ENCODE results near the gene C10orf88. TPM values are rescaled to one million over a fixed set of nuclear protein-coding genes. Genes with fewer than 3 reads are reported as not detected.
"Not testable (repeated sequence)": the region's sequence is repeated elsewhere in the genome, so short reads cannot be mapped to it uniquely, and the experiment has no call there.

C10orf88 gene
- total RNA-seq, 2 donors from 2014 or later, result 12.7 to 16.0 TPM

DNA sequence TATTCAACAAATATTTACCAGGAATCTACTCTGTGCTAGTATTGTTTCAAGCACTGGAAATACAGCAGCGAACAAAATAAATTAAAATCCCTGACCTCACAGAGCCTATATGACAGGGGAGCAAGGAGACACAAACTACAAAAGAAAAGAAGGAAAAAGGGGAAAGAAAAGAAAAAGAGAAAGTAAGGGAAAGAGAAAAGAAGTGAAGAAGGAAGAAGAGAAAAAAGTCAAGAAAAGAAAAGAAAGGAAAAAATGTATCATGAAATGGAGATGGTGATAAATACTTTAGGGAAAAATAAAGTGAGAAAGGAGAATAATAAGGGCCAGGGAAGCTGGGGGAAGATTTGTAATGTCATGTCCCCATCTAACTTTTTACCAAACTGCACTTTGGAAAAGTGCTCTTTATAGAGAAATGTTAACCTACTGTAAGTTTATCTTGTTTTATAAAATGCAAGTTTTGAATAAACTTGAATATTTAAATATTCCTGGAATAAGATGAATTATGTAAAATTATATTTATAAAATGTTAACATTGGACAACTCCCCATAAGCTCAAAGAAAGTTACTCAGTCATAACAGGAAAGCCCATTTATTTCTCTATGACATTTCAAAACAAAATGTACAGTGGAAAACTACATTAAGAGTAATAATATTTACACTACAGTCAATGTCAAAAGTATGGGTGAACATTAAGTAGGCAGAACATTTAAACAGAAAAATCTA lies 14.7 kb downstream of the C10orf88 start:
- Mint-ChIP-seq H3K9me3 (no peaks in the 10 kb centered on the region), H3K4me1 (ENCODE audit: low read depth in 2 of 2) (no peaks in the 10 kb centered on the region), H3K36me3 (peaks cover 14% of the 10 kb centered on the region), H3K27ac (no peak overlapping the region), H3K4me3 (no peak overlapping the region), H3K27me3 (no peaks in the 10 kb centered on the region)
- no peak for DNase-seq (ENCODE audit: low spot score)
- ATAC-seq, result no peak

DNA sequence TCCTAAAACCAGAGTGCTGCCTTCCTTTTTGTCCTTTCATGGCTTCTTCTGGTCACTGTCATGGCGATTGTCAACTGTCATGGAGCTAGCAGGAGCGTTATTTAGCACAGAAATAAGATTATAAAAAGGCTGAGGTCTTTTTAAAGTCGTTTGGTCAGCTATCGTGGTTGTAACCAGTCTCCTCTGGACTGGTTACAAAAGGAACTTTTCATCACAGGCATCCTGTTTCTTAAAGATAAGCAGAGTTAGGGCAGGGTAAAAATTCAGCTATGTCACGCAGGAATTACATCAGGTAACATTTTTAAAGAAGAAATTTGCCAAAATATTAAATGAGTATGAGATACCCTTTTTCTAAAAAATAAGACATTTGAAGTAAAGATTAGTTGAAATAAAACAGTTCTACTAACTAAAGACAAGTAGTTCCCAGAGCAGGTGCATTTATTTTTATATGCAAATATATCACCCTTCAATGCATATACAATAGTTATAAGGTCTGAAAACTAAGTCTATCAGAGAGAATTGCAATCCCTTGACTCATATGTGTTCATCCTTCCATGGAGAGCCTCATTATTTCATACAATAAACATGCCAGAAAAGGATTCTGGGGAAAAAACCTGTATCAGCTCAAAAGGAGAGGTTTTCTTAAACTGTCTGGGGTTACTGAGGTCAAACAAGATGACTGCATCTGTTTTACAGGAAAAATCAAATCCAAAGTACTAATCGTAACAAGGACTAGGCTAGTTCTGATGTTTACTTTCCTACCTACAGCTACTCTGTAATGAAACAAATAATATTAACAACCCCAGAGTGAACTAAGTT lies 22.7 kb downstream of the C10orf88 start:
- DNase-seq (ENCODE audit: low spot score) (no peak), ATAC-seq (no peak)
- Mint-ChIP-seq H3K9me3 (no peaks in the 10 kb centered on the region), H3K4me1 (ENCODE audit: low read depth in 2 of 2) (peaks cover 0 to 5% of the 10 kb centered on the region in 2 donors), H3K27me3 (no peaks in the 10 kb centered on the region), H3K4me3 (no peak overlapping the region), H3K27ac (no peak overlapping the region), H3K36me3 (peaks cover 2% of the 10 kb centered on the region)

DNA sequence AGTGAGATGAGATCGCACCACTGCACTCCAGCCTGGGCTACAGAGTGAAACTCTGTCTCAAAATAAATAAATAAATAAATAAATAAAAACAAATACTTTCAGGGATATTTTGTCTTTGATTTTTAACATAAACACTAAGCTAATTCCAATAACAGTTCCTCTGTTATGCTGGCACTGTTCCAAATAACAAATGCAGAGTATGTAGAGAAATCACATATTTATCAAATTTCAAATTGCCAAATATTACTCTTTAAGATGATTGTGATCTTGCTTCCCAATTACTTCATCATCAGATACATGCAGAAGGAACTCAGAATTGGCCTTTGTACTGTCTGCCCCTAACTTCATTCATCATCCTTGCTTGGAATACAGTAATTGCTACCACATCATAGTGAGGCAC lies 23.9 kb downstream of the C10orf88 start:
- H3K27me3 Mint-ChIP-seq, result no peaks in the 10 kb centered on the region
- H3K4me3 Mint-ChIP-seq, result no peak overlapping the region
- no peak for ATAC-seq
- H3K4me1 Mint-ChIP-seq (ENCODE audit: low read depth in 2 of 2), result peaks cover 0 to 5% of the 10 kb centered on the region in 2 donors
- no peaks in the 10 kb centered on the region for H3K9me3 Mint-ChIP-seq
- no peak overlapping the region for H3K27ac Mint-ChIP-seq
- no peaks in the 10 kb centered on the region for H3K36me3 Mint-ChIP-seq
- no peak for DNase-seq (ENCODE audit: low spot score)

DNA sequence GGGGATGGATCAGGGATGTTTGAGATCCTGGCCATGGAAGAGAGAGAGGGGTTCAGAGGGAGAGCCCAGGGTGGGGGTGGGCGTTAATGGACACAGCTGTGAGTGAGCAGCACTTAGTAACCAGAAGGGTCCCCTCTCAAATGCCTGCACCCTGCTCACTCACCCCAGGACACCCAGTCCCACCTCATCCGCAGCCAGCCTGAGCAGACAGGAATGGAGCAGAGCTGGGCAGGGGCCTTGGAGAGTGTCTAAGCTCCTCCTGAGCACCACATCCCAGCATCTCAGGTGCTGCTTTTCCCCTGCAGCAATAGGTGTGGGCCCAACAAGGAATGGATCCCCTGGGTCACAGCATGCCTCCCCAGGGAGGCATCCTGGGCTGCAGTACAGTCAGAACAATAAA lies 38.3 kb downstream of the C10orf88 start:
- Mint-ChIP-seq H3K27ac (no peak overlapping the region), H3K4me3 (no peak overlapping the region)
- ATAC-seq, result peak in 1 of 2 donors; percentile 20

DNA sequence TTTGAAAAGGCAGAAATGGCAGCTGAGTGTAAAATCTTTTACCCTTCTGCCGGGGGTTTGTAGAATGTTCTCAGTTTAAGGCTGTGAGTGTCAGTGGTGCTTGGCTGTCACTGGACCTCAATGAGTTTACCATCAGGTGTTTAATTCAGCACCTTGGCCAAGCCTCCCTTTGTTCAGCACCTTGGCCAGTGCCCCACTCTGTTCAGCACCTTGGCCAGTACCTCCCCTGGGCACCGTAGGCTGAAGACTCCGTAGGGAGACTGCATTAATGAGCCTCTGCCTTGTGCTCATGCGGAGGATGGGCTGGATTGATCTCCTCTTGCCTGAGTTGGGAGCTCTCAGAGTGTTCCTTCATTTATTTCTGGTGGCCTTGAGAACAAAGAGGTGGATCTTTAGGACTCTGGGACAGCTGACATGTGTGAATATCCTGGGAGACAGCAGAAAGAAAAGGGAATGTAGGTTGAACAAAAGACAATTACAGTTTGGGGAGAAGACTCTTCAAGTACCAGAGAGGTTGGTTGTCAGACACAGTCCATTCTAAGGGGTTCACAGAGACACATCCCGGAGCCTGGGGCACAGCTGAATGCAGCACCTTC lies 42.0 kb downstream of the C10orf88 start:
- no peak overlapping the region for H3K4me3 Mint-ChIP-seq
- ATAC-seq, result peak in 1 of 2 donors; percentile 62
- H3K9me3 Mint-ChIP-seq, result no peaks in the 10 kb centered on the region
- peaks cover 10 to 20% of the 10 kb centered on the region in 2 donors for H3K27me3 Mint-ChIP-seq
- H3K4me1 Mint-ChIP-seq (ENCODE audit: low read depth in 2 of 2), result no peaks in the 10 kb centered on the region
- DNase-seq (ENCODE audit: low spot score), result no peak
- H3K27ac Mint-ChIP-seq, result no peak overlapping the region
- H3K36me3 Mint-ChIP-seq, result no peaks in the 10 kb centered on the region

More for the DNA sequence above, 38.3 kb downstream of the C10orf88 start:
- H3K4me1 Mint-ChIP-seq (ENCODE audit: low read depth in 2 of 2), result no peaks in the 10 kb centered on the region
- peaks cover 0 to 17% of the 10 kb centered on the region in 2 donors for H3K27me3 Mint-ChIP-seq
- H3K9me3 Mint-ChIP-seq, result peaks cover 4% of the 10 kb centered on the region
- H3K36me3 Mint-ChIP-seq, result peaks cover 4% of the 10 kb centered on the region
- DNase-seq (ENCODE audit: low spot score), result no peak

DNA sequence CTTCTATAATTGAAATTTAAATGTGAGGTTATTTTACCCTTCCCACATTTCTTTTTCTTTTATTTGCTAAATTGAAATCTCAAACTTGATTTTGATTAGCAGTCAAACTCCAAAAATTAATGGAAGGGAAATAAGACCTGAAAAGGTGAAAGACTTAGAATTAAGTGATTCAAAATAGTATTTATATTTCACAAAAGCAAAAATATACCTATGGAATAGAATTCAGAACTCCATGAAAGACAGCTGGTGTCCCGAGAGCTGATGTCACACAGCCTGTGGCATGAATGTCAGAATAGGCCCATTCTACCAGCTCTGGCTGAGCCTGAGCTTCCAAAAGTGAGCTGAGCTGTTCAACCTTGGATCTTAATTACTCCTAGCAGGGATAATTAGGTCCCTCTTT lies 43.7 kb downstream of the C10orf88 start, which contains the start of gene FAM24A:
FAM24A (plus strand) TSS at position 301 of the 400 bp plus-strand sequence. CDS start 1,025 bp downstream, outside the sequence.
- ATAC-seq, result no peak
- H3K4me3 Mint-ChIP-seq, result no peak within 1 kb of the TSS
- no peaks in the 10 kb centered on the region for H3K9me3 Mint-ChIP-seq
- peaks cover 18% of the 10 kb centered on the region in 2 donors for H3K27me3 Mint-ChIP-seq
- no peaks in the 10 kb centered on the region for H3K4me1 Mint-ChIP-seq (ENCODE audit: low read depth in 2 of 2)
- no peak within 1 kb of the TSS for H3K27ac Mint-ChIP-seq
- H3K36me3 Mint-ChIP-seq, result no peaks in the 10 kb centered on the region
- DNase-seq (ENCODE audit: low spot score), result no peak

DNA sequence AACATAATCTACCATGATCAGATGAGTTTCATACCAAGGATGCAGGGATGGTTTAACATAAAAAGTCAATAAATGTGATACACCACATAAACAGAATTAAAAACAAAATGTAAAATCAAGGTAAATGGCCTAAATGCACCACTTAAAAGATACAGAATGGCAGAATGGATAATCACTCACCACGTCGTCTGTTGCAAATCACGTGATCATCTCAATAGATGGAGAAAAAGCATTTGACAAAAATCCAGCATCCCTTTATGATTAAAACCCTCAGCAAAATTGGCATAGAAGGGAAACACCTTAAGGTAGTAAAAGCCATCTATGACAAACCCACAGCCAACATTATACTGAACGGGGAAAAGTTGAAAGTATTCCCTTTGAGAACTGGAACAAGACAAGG lies 50.2 kb downstream of the C10orf88 start:
- ATAC-seq; DNase-seq (ENCODE audit: low spot score); H3K4me1 Mint-ChIP-seq (ENCODE audit: low read depth in 2 of 2); H3K27ac Mint-ChIP-seq; H3K4me3 Mint-ChIP-seq; H3K9me3 Mint-ChIP-seq: not testable (repeated sequence)
- H3K27me3 Mint-ChIP-seq, result peaks cover 27 to 60% of the 10 kb centered on the region in 2 donors
- H3K36me3 Mint-ChIP-seq, result peaks cover 15% of the 10 kb centered on the region

DNA sequence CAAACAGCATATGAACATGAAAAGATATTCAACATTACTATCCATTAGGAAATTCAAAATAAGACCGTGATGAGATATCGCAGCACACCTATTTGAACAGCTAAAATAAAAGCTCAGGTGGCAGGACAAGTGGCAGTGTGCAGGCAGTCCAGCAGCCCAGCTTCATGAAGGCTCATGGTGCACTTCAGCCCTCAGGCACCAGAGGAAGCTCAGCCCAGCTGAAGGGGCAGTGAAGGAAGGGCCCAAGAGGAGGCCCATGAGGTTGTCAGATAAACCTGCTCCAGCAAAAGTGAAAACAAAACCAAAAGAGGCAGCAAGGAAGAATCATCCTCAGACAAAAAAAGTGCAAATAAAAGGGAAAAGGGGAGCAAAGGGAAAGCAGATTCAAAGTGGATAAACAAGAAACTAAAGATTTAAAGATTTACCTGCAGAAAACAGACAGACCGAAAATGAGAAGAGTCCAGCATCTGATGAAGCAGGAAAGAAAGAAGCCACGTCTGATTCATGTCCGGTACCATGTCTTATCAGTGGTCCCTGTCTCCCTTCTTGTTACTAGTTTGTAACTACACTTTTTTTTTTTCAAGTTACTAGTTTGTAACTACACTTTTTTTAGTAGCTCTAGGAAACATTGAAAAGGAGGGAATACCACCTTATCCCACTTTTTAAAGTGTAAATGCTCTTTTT lies 59.6 kb downstream of the C10orf88 start:
- peaks cover 5 to 13% of the 10 kb centered on the region in 2 donors for H3K27me3 Mint-ChIP-seq
- DNase-seq (ENCODE audit: low spot score) (no peak), ATAC-seq (no peak)
- no peaks in the 10 kb centered on the region for H3K9me3 Mint-ChIP-seq
- peaks cover 4 to 5% of the 10 kb centered on the region in 2 donors for H3K4me1 Mint-ChIP-seq (ENCODE audit: low read depth in 2 of 2)
- H3K27ac Mint-ChIP-seq, result no peak overlapping the region
- no peaks in the 10 kb centered on the region for H3K36me3 Mint-ChIP-seq
- peak overlapping the region; percentile 26 for H3K4me3 Mint-ChIP-seq

DNA sequence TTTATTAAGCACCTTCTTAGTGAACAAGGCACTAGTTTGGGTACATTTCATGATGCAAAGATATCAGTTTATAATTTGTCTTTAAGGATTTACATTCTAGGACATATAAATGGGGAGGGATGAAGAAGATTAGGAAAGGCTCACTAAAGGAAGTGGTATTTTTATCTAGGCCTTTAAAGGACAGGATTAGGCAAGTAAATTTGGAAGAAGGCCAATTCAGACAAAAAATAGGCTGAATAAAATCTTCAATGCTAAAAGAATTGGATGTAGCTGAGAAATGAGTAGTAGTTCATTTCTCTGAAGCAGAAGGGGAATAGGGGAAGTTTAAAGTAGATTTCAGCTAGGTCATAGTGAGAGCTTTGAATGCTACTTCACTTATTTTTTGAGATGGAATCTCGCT lies 69.9 kb downstream of the C10orf88 start:
- Mint-ChIP-seq H3K27ac (no peak overlapping the region), H3K27me3 (no peaks in the 10 kb centered on the region)

DNA sequence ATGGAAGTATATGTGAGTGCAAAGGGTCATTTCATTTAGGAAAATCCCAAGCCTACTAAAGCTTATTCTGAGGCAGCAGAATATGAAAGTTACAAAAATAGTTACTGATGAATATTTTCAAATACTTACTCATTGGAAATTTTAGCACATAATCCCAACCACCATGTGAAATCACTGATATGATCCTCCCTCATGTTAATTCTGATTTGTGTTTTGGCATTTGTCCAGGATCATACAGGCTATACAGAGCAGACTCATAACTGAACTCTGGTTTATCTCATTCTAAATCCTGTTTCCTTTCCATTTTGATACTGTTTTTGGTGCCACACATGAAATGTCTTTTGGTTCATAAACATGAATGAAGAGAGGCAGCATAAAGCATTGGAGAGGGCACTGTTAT lies 71.3 kb downstream of the C10orf88 start:
- H3K27me3 Mint-ChIP-seq, result no peaks in the 10 kb centered on the region
- ATAC-seq (no peak), DNase-seq (ENCODE audit: low spot score) (no peak)
- H3K36me3 Mint-ChIP-seq, result no peaks in the 10 kb centered on the region
- peaks cover 26 to 27% of the 10 kb centered on the region in 2 donors for H3K4me1 Mint-ChIP-seq (ENCODE audit: low read depth in 2 of 2)
- H3K9me3 Mint-ChIP-seq, result no peaks in the 10 kb centered on the region
- H3K27ac Mint-ChIP-seq, result no peak overlapping the region
- no peak overlapping the region for H3K4me3 Mint-ChIP-seq

More for the DNA sequence above, 69.9 kb downstream of the C10orf88 start:
- Mint-ChIP-seq H3K4me1 (ENCODE audit: low read depth in 2 of 2) (peaks cover 13% of the 10 kb centered on the region in 2 donors), H3K36me3 (no peaks in the 10 kb centered on the region), H3K9me3 (no peaks in the 10 kb centered on the region), H3K4me3 (no peak overlapping the region)
- DNase-seq (ENCODE audit: low spot score) (no peak), ATAC-seq (no peak)

Other genes with a start within 250 kb of the C10orf88 start
- gene CUZD1, start 108.4 kb downstream of the C10orf88 start, total RNA-seq, result 1 to 10 TPM; 1.1 to 3.9 TPM
- 10 to 100 TPM in 1 of 2 donors, 1 to 10 TPM in 1; 3.0 to 19.7 TPM for gene FAM24B, start 74.6 kb downstream of the C10orf88 start, total RNA-seq
- not detected for gene FAM24A, start 43.6 kb downstream of the C10orf88 start, total RNA-seq
- gene PSTK, start 26.2 kb upstream of the C10orf88 start, total RNA-seq, result 1 to 10 TPM; 3.4 to 3.5 TPM
- 10 to 100 TPM; 21.4 to 22.1 TPM for gene IKZF5, start 54.6 kb upstream of the C10orf88 start, total RNA-seq
- 10 to 100 TPM; 15.0 to 24.0 TPM for gene ACADSB, start 54.8 kb upstream of the C10orf88 start, total RNA-seq
- gene HMX3, start 181.7 kb upstream of the C10orf88 start, total RNA-seq, result not detected
- gene HMX2, start 193.9 kb upstream of the C10orf88 start, total RNA-seq, result not detected
- 100 to 1,000 TPM; 163 to 226 TPM for gene BUB3, start 200.2 kb upstream of the C10orf88 start, total RNA-seq